Suprapubic skin (tissue), 4 donors: ENCODE results near the gene CPXM2.

Experiments
- POLR2A ChIP-seq, 2 donors: fragments of 450-650 bp; IDR thresholded peaks; one replicate each; pipeline ENCODE4 v1.6.1; 2017; ENCODE audit warnings: antibody characterized with exemption in 2 of 2, mild to moderate bottlenecking in 2 of 2, moderate library complexity in 2 of 2
- POLR2AphosphoS5 ChIP-seq, 3 donors: sonication (generic); formaldehyde crosslinking; IDR thresholded peaks; one replicate each; pipeline ENCODE4 v1.6.1; 2017; ENCODE audit warnings: antibody characterized with exemption in 3 of 3
- TF ChIP-seq, protein P1 (sequence below), 2 donors: fragments of 200-600 bp in 1 of 2; fragments of 450-650 bp in 1 of 2; sonication (generic) in 1 of 2; IDR thresholded peaks; one replicate each; pipeline ENCODE4 v1.5.1; 2016 to 2019; ENCODE audit warnings: antibody characterized with exemption in 2 of 2, mild to moderate bottlenecking in 1 of 2, moderate library complexity in 1 of 2

DNA sequence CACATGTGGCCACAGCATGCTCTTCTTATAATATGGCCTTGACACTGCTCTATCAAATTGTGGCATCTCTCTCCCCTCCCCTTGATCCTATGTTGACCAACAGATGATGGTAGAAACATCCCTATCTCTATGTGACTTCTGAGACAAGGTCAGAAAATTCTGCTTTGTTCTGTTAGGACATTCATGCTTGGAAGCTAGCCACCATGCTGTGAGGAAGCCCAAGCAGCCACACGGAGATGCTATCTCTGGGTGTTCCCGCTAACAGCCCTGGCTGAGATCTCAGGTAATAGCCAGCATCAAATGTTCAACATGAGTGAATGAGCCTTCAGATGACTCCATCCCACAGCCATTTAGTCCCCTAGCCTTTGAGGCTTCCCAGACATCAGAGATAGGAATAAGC is 36.8 kb upstream of the CPXM2 start:
- TF ChIP-seq, protein P1, sequence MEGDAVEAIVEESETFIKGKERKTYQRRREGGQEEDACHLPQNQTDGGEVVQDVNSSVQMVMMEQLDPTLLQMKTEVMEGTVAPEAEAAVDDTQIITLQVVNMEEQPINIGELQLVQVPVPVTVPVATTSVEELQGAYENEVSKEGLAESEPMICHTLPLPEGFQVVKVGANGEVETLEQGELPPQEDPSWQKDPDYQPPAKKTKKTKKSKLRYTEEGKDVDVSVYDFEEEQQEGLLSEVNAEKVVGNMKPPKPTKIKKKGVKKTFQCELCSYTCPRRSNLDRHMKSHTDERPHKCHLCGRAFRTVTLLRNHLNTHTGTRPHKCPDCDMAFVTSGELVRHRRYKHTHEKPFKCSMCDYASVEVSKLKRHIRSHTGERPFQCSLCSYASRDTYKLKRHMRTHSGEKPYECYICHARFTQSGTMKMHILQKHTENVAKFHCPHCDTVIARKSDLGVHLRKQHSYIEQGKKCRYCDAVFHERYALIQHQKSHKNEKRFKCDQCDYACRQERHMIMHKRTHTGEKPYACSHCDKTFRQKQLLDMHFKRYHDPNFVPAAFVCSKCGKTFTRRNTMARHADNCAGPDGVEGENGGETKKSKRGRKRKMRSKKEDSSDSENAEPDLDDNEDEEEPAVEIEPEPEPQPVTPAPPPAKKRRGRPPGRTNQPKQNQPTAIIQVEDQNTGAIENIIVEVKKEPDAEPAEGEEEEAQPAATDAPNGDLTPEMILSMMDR (IDR thresholded peaks at IDR 0.05) = no peak
- TF ChIP-seq POLR2A (IDR thresholded peaks at IDR 0.05) (no peak), POLR2AphosphoS5 (IDR thresholded peaks at IDR 0.05) (no peak)
